ENCODE data around the gene GRAP2. TPM values are rescaled to one million over a fixed set of nuclear protein-coding genes. Genes with fewer than 3 reads are reported as not detected.

The GRAP2 gene
- total RNA-seq, 1 experiment from 2014 or later, result not detected

GRCh38 chr22:39923696-39924095 lies 22.8 kb downstream of the GRAP2 start:
- POLR2A ChIA-PET, result no interaction called here
- Histone ChIP-seq H3K4me1 (no peaks in the 10 kb centered on the region), H3K27me3 (replicated peaks; ENCODE audit: control insufficient read depth, insufficient read depth, low read length) (no peaks in the 10 kb centered on the region), H3K9me3 (no peaks in the 10 kb centered on the region), H3K4me3 (ENCODE audit: low read depth, low read length) (no peak overlapping the region), H3K36me3 (ENCODE audit: control insufficient read depth, insufficient read depth, low read length) (no peaks in the 10 kb centered on the region)
- Mint-ChIP-seq H3K9me3 (ENCODE audit: unreplicated experiment) (no peaks in the 10 kb centered on the region), H3K27ac (ENCODE audit: unreplicated experiment) (no peak overlapping the region), H3K36me3 (ENCODE audit: insufficient read depth, unreplicated experiment) (no peaks in the 10 kb centered on the region), H3K4me3 (ENCODE audit: unreplicated experiment) (no peak overlapping the region), H3K27me3 (ENCODE audit: insufficient read depth, unreplicated experiment) (peaks cover 14% of the 10 kb centered on the region), H3K4me1 (ENCODE audit: low read depth, unreplicated experiment) (no peaks in the 10 kb centered on the region)
- no TSS peak for BruUV-seq (replicated peaks)
- intact Hi-C loops (cut with micrococcal nuclease; ENCODE audit: unreplicated experiment), result no loop called here
- DNase-seq, result no peak
- TF ChIP-seq, protein P1, sequence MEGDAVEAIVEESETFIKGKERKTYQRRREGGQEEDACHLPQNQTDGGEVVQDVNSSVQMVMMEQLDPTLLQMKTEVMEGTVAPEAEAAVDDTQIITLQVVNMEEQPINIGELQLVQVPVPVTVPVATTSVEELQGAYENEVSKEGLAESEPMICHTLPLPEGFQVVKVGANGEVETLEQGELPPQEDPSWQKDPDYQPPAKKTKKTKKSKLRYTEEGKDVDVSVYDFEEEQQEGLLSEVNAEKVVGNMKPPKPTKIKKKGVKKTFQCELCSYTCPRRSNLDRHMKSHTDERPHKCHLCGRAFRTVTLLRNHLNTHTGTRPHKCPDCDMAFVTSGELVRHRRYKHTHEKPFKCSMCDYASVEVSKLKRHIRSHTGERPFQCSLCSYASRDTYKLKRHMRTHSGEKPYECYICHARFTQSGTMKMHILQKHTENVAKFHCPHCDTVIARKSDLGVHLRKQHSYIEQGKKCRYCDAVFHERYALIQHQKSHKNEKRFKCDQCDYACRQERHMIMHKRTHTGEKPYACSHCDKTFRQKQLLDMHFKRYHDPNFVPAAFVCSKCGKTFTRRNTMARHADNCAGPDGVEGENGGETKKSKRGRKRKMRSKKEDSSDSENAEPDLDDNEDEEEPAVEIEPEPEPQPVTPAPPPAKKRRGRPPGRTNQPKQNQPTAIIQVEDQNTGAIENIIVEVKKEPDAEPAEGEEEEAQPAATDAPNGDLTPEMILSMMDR (IDR thresholded peaks at IDR 0.05; ENCODE audit: insufficient read depth in 1 of 2, low read depth in 1 of 2, low read length in 1 of 2, severe bottlenecking in 1 of 2, unreplicated experiment in 1 of 2), result no peak
- CTCF ChIA-PET, result interaction anchor here (0.6 kb wide), 1 partner anchor 14 kb away, joined by 3 read pairs; no protein-coding TSS in a partner anchor

- TF ChIP-seq, protein P1 (IDR thresholded peaks at IDR 0.05; ENCODE audit: insufficient read depth in 1 of 2, low read depth in 1 of 2, low read length in 1 of 2, severe bottlenecking in 1 of 2, unreplicated experiment in 1 of 2), result no peak
- H3K36me3 ChIP-seq (ENCODE audit: control insufficient read depth, insufficient read depth, low read length), result no peaks in the 10 kb centered on the region
- no peaks in the 10 kb centered on the region for H3K9me3 Mint-ChIP-seq (ENCODE audit: unreplicated experiment)
- H3K4me3 ChIP-seq (ENCODE audit: low read depth, low read length), result no peak overlapping the region
- no peaks in the 10 kb centered on the region for H3K4me1 ChIP-seq
- no peaks in the 10 kb centered on the region for H3K36me3 Mint-ChIP-seq (ENCODE audit: insufficient read depth, unreplicated experiment)
- H3K9me3 ChIP-seq, result no peaks in the 10 kb centered on the region
- no TSS peak for BruUV-seq (replicated peaks)
- CTCF ChIA-PET, result interaction anchor here (0.6 to 2.5 kb wide), 2 partner anchors 14 to 101 kb away, joined by 3 to 11 read pairs; no protein-coding TSS in a partner anchor
- no peak for DNase-seq
- H3K27me3 Mint-ChIP-seq (ENCODE audit: insufficient read depth, unreplicated experiment), result peaks cover 14% of the 10 kb centered on the region
- intact Hi-C loops (cut with micrococcal nuclease; ENCODE audit: unreplicated experiment), result no loop called here
- no peak overlapping the region for H3K4me3 Mint-ChIP-seq (ENCODE audit: unreplicated experiment)
- POLR2A ChIA-PET, result no interaction called here
- no peak overlapping the region for H3K27ac Mint-ChIP-seq (ENCODE audit: unreplicated experiment)
- no peaks in the 10 kb centered on the region for H3K27me3 ChIP-seq (replicated peaks; ENCODE audit: control insufficient read depth, insufficient read depth, low read length)
- H3K4me1 Mint-ChIP-seq (ENCODE audit: low read depth, unreplicated experiment), result no peaks in the 10 kb centered on the region
Measured at GRCh38 chr22:39924286-39924685, 23.4 kb downstream of the GRAP2 start.

DNA sequence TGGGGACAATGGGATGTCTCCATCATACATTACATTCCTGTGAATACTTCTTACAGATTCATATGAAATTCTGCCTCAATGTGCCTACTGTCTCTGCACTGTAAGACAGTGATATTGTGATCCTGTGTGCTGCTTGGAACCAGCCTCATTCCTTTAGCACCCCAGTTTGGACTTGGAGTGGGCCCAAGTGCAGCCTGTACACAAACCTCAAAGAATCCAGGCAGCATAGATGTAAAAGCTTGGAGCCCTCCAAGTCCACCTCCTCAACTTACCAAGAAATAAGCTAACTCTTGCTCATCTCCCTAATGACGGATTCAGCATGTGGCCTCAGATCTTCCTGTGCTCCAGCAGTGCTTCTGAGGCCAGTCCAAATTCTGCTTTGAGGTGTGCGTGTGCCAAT lies 24.4 kb downstream of the GRAP2 start:
- H3K4me1 ChIP-seq, result no peaks in the 10 kb centered on the region
- H3K9me3 ChIP-seq, result no peaks in the 10 kb centered on the region
- no TSS peak for BruUV-seq (replicated peaks)
- no peak for DNase-seq
- H3K36me3 ChIP-seq (ENCODE audit: control insufficient read depth, insufficient read depth, low read length), result no peaks in the 10 kb centered on the region
- ChIA-PET POLR2A (no interaction called here), CTCF (interaction anchor here (2.5 kb wide), 1 partner anchor 100 kb away, joined by 11 read pairs; no protein-coding TSS in a partner anchor)
- no peaks in the 10 kb centered on the region for H3K27me3 ChIP-seq (replicated peaks; ENCODE audit: control insufficient read depth, insufficient read depth, low read length)
- TF ChIP-seq, protein P1 (IDR thresholded peaks at IDR 0.05; ENCODE audit: insufficient read depth in 1 of 2, low read depth in 1 of 2, low read length in 1 of 2, severe bottlenecking in 1 of 2, unreplicated experiment in 1 of 2), result no peak
- H3K4me1 Mint-ChIP-seq (ENCODE audit: low read depth, unreplicated experiment), result no peaks in the 10 kb centered on the region
- H3K4me3 Mint-ChIP-seq (ENCODE audit: unreplicated experiment), result no peak overlapping the region
- no peak overlapping the region for H3K27ac Mint-ChIP-seq (ENCODE audit: unreplicated experiment)
- H3K27me3 Mint-ChIP-seq (ENCODE audit: insufficient read depth, unreplicated experiment), result peaks cover 14% of the 10 kb centered on the region
- intact Hi-C loops (cut with micrococcal nuclease; ENCODE audit: unreplicated experiment), result no loop called here
- no peaks in the 10 kb centered on the region for H3K9me3 Mint-ChIP-seq (ENCODE audit: unreplicated experiment)
- no peak overlapping the region for H3K4me3 ChIP-seq (ENCODE audit: low read depth, low read length)
- H3K36me3 Mint-ChIP-seq (ENCODE audit: insufficient read depth, unreplicated experiment), result no peaks in the 10 kb centered on the region
